Subcutaneous adipose tissue (tissue), 4 donors: Measurements from ENCODE around the gene NOS1AP. TPM values are rescaled to one million over a fixed set of nuclear protein-coding genes. Genes with fewer than 3 reads are reported as not detected.

Experiments
- CTCF ChIP-seq: fragments of 450-650 bp; IDR thresholded peaks from one replicate; pipeline ENCODE4 v1.5.1; 2016; ENCODE audit warnings: low read depth, mild to moderate bottlenecking, control low read depth, antibody characterized with exemption, moderate library complexity
- total RNA-seq, 4 donors: library from RNA; depleted of rRNA; stranded (reverse); fragments of >200 nt; gene quantifications; one replicate each; pipeline ENCODE4 v1.1.0, GENCODE V29; 2016

NOS1AP gene
- total RNA-seq, 4 donors from 2014 or later, result 0.51 to 5.1 (median 0.96) TPM

DNA sequence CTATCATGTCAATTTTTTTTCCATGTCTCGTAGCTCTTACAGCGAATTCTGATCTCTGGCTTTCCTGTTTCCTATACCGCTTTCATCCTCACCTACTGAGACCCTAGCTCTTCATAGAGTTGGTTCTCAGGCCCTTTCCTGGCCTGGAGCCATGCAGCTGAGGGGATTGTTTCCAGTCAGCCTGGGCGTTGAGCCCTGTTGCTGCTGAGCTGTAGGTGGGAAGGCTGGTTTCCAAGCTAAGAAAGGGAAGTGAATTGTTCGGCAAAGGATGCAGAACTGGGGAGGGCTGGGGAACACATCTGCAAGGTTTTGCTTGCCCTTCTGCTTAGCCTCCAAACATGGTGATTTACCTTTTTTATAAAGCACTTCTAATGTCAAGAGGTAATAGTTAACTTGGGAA is 265.6 kb downstream of the NOS1AP start:
- TF ChIP-seq CTCF, result no peak

- TF ChIP-seq CTCF, result no peak
Observed at GRCh38 chr1:162336621-162337285, 267.3 kb downstream of the NOS1AP start.

DNA sequence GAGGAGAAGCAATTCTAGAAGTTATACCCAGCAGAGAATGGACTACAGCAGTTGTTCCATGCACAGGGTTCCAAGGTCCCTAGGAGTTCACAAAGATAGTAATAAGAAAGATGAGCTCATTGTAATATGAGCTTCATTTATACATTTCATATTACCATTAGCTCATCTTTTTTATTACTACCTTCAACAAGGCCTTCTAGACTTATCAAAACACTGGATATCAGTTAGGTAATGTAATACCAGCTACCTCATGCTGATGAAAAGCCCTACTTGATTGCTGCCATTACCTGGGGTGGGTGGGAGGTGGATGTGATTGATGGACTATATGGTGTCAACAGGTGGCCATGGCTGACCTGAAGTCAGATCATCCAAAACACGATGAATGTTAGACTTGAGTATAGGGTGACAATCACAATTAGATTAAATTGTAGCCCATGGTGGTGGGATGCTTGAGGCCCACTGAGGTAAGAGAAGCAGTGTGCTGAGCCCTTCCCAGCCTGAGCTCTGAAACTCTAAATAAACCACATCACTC is 273.0 kb downstream of the NOS1AP start:
- no peak for TF ChIP-seq CTCF

DNA sequence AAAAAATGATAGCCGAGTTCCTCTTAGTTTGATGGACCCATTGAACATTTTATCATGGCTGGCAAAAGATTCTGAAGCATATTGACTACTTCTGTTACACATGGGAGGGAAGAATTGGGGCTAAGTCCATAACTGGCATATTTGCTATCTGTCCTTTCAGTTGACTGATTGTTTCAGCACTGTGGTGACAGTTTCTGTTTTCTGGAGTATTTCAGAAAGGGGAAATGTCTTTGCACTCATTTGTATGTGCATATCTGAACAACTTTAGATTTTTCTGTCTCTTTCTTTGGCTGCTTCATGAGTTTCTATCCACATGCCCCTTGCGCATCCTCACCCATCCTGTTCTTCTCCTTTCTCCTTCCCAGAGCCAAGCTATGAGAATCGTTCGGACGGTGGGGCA is 274.0 kb downstream of the NOS1AP start:
- no peak for TF ChIP-seq CTCF

- TF ChIP-seq CTCF, result no peak
Observed at GRCh38 chr1:162347281-162347680, 277.8 kb downstream of the NOS1AP start.

DNA sequence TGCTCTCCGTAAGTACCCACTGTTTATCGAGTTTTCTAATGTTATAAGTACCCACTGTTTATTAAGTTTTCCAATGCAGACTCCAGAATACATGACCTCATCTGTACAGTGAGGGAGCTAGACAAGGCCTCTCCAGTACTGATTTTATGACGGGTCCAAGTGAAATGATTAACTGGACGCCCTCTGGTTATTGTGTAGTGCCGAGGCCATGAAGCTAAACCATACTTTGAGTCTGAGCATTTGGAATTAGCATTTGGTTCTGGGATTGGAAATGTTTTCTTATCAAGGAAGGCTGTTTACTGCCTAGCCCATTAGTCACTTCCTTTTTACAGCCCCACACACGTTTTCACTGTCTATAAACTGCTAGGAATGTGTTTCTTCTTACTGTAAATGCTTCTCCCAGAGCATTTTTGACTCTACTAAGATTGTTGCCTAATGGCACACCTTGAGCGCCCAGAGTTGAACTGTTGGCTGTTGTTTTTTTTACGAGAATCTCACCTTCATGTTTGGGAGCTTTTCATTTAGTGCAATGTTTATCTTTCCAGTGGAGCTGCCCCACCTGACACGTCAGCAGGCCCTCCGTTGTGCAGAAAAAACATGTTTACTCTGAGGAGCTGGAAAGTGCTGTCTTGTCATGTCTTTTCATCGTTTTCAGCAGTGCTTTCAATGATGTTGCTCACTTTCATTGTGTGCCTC is 280.3 kb downstream of the NOS1AP start:
- no peak for TF ChIP-seq CTCF

DNA sequence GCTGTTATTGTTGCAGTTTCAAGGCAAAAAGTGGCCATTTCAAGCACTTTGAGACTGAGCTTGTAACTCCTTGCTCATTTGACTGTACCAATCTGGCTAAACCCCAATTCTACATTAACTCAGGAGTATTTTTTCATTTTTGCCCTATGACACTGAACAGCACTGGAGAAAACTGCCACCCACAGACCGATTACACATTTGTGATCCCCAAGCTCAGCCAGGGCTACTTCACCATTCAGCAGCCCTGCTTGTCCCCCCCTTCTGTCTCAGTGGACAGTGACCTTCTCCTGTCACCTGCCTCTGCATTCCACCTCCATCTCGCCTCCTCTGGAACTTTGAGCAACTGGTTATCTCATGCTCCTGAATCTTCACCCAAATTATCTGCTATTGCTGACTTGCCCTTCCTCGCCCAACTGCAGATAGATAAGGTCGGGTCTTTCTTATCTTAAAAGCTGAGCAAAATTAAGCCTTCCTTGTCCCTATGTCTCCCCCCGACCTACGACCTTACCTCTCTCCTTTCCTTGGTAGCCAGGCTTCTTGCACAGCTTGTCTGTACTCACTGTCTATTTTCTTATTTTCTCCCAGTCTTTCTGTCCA is 281.9 kb downstream of the NOS1AP start:
- TF ChIP-seq CTCF, result no peak
